Stimulated activated CD8-positive, alpha-beta memory T cell treated with anti-CD3 and anti-CD28 coated beads, Interleukin-4, amount 100 ng/mL, for 4 hours (primary cell): ENCODE measurements around the gene PRR19.
"Not testable (repeated sequence)": the region's sequence is repeated elsewhere in the genome, so short reads cannot be mapped to it uniquely, and the experiment has no call there.

Experiments used
- DNase-seq, 2 donors: peaks; one replicate each; pipeline ENCODE4 v3.0.0-alpha.2; 2020; ENCODE audit warnings: low read depth in 2 of 2, low spot score in 1 of 2

PRR19 gene

DNA sequence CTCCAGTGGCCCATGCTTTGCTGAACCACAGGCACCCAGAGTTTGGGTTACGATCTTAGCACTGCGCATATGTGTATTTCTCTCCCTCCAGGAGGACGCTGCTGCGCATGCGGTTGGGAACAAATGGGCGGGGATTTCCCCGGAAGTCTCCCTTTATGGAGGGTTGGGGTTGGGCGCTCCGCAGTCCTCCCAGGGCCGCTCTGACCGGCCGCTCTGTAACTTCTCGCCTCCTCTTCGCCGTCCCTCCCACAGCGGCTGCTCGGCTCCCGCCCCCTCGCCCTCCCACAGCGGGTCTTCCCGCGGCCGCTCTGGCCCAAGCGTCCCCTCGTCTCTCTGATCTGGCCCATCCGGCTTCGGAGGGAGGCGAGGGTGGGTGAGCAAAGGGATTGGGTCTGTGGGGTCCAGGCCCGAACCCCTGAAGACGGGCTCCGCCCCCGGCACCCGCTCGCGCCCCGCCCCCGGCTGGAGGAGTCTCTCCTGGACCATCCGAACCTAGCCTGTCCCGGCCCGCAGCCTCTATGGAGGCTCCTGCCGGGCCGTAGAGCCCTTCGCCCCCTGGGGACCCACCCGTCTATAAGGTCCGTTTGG lies 23.5 kb downstream of the PRR19 start, which contains the start of gene MEGF8:
MEGF8 (plus strand) TSS at position 328 of the 588 bp plus-strand sequence. CDS start 609 bp downstream, outside the sequence.
- DNase-seq, result peak; percentile 96 to 99

DNA sequence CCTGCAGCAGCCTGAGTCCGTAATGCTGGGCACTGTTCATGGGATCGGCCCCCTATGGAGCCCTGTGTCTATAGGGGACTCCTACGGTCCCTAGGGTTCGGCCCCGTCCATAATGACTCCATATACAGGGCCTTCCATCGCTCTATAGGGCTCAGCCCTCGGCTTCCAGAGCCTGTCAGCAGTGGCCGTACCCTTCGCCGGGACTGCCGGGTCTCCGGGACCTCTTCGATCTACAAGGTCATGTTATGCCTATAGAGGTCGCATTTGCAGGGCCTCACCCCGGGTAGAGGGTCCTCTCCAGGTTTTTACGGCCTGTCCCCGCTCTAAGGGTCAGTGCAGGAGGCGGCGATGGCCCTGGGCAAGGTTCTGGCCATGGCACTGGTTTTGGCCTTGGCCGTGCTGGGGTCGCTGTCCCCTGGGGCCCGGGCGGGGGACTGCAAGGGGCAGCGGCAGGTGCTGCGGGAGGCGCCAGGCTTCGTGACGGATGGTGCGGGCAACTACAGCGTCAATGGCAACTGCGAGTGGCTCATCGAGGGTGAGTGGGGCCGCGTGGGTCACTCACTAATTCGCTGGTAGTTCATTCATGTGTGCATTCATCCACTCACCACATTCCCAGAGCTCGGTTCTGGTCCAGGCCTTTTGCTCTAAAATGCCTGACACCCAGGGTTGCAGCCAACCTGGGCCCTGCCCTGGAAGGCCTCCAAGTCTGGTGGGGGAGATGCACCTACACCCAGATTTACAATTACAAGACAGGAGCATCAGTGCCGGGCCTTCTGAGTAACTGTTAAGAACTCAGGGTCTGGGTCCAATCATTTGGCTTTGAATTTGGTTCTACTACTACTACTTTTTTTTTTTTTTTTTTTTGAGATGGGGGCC lies 24.2 kb downstream of the PRR19 start:
- no peak for DNase-seq

DNA sequence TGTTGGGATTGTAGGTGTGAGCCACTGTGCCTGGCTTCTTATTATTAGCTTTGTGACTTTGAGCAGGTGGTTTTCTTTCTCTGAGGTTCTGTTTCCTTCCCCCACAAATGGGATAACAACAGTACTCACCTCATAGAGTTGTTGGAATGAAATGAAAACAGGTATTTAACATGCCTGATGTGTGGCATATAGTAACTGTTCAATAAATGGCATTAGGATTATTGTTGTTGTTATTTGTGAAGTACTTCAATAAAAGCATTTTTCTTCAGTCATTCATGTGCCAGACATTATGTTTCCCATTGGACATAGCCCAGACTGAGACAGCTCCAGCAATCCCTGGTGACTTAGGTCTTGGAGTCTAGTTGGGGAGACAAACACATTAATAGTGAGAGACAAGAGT lies 25.0 kb downstream of the PRR19 start:
- DNase-seq, result no peak

DNA sequence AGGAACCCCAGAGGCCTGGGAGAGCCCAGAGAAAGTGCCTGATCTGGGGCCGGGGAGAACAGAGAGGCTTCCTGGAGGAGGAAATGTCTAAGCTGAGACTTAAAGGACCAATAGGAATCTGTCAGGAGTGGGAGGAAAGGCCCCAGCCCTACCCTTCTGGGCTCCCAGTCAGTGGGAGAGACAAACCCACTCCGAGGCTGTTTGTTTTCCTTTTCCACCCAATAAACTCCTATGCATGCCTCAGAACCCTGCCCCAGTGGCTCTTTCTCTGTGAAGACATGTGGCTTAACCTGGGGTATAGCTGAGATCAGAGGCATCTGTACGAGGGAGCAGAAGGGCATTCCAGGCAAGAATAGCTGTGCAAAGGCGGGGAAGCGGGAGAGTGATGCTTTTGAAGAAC lies 25.4 kb downstream of the PRR19 start:
- no peak for DNase-seq

DNA sequence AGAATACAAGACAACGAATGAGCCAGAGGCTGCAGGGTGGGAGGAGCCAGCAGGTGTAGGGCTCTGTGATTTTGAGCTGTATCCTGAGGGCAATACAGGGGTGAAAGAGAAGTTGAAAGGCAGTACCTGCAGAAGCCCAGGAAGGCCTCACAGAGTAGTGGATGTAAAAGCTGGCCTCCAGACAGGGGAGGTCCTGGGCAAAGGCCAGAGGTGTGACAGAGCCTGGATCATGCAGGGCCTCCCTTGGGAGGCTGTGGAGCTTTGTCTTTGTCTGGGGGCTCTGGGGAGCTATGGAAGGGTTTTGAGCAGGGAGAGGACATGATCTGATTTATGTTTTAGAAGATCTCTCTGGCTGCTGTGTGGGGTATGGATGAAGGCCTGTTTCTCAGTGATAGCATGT lies 26.2 kb downstream of the PRR19 start:
- DNase-seq, result no peak

DNA sequence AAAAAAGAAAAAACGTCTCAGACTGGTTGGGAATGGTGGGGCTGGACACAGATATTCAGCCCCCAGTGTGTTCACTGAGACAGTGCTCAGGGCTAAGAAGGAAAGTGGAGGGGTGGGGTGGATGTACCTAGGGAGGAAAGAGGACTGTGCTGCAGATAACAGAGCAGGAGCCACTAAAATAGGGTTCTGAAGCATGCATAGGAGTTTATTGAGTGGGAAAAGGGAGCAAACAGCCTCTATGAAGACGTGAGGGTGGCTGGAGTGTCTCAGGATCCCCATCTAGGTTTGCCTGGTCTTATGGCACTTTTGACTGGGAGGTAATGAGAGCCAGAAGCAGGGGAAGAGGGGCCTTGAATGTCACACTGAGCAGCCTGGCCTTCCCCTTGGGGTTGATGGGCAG lies 26.9 kb downstream of the PRR19 start:
- DNase-seq, result no peak

DNA sequence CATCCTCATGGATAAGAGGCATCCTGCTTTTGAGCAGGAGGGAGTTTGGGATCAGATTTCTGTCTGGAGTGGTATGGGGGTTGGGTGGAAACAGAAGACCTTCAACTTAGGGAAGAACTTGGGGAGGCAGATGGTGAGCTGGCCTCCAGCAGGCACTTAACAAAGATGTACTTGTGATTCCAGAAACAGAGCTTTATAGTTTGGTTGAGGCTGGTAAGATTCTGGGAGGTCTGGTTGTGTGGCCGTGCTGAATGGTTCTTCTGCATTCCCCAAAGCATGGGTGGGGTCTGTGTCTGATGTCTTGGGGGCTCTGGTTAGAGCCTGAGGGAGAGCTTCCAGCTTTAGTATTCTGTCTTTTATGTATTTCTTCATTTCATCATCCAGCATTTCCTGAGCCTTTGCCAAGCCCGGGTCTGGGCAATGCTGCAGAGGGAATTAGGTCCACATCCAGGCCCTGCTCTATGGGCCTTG lies 28.3 kb downstream of the PRR19 start:
- no peak for DNase-seq

DNA sequence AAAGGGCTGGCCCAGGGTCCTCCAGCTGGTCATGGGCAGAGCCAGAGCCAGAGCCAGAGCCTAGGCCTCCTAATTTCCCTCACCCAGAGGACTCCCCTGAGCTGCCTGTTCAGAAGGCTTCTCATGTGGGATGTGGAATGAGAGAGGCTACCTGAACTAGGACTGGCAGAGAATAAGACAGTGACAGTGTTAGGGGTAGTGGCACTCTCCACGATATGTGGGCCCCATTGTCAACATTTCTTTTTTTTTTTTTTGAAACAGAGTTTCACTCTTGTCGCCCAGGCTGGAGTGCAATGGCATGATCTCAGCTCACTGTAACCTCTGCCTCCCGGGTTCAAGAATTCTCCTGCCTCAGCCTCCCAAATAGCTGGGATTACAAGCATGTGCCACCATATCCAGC lies 29.4 kb downstream of the PRR19 start:
- DNase-seq, result not testable (repeated sequence)

DNA sequence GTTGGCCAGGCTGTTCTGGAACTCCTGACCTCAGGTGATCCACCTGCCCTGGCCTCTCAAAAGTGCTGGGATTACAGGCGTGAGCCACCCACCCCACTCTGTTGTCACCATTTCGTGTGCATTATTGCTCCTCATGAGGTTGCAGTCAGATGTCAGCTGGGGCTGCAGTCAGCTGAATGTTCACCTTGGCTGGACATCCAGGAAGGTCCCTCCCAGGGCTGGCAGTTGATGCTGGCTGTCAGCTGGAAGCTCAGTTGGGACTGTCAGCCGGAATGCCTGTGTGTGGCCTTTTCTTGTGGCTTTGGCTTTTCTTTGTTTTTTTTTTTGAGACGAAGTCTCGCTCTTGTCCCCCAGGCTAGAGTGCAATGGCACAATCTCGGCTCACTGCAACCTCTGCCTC lies 30.1 kb downstream of the PRR19 start:
- no peak for DNase-seq

DNA sequence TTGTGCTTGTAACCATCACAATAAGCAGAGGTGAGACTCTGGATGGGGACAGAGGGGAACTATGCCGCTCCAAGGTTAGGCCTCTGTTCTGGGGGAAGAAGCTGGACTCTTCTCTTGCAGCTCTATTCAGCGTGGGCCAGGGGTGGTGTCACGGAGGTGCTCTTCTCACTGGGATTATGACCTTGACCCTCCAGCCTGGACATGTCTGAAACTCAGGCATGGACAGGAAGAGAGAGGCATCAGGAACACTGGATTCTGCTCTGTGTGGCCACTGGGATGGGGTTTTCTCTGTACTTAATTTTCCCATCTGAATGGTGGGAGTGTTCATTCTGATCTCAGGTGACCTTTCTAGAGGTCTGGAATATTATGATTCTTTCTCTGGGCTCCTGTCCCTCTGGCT lies 31.1 kb downstream of the PRR19 start:
- DNase-seq, result no peak

DNA sequence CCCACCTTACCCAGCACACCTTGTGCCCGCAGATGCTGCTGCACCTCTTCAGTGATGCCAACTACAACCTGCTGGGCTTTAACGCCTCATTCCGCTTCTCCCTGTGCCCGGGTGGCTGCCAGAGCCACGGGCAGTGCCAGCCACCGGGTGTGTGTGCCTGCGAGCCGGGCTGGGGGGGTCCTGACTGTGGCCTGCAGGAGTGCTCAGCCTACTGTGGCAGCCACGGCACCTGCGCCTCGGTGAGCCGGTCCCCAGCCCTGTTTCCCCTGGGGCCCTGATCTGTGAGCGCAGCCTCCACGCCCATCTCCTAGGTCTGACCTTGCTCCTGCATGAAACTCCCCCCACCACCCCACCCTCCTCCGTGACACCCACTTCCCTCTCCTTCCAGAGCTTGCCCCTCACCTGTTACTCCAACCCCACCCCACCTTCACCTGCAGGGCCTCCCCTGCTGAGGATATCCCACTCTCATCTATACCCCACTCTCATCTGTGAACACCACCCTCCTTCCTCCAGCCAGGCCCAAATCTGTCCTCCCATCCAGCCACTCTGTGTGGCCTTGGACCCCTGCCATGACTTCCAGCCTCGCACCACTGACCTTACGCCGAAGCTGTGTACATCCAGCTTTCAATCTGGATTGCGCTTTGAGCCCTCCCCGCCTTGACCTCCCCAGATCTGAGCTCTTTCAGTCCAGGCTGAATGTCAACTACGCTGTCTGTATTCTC lies 32.2 kb downstream of the PRR19 start:
- no peak for DNase-seq

DNA sequence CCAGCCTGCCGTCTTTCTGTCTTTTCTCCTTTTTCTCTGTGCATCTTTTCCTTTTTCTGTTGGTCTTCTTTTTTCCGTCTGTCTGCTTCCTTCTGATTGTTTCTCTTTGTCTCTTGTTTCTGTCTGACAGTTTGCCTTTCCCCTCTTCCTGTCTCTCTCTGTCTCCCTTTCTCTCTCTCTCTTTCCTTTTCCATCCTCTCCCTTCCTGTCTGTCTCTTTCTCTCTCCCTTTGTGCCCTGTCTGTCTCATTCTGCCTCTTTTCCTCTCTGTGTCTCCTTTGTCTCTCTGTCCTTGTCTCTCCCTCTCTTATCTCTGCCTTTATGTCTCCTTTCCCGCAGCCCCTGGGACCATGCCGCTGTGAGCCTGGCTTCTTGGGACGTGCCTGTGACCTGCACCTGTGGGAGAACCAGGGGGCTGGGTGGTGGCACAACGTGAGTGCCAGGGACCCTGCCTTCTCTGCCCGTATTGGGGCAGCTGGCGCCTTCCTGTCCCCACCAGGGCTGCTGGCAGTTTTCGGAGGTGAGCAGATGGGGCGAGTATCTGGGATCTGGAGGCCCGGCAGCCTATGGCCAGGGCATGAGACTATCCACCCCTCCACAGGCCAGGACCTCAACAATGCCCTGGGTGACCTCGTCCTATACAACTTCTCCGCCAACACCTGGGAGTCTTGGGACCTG lies 32.9 kb downstream of the PRR19 start:
- DNase-seq, result no peak

DNA sequence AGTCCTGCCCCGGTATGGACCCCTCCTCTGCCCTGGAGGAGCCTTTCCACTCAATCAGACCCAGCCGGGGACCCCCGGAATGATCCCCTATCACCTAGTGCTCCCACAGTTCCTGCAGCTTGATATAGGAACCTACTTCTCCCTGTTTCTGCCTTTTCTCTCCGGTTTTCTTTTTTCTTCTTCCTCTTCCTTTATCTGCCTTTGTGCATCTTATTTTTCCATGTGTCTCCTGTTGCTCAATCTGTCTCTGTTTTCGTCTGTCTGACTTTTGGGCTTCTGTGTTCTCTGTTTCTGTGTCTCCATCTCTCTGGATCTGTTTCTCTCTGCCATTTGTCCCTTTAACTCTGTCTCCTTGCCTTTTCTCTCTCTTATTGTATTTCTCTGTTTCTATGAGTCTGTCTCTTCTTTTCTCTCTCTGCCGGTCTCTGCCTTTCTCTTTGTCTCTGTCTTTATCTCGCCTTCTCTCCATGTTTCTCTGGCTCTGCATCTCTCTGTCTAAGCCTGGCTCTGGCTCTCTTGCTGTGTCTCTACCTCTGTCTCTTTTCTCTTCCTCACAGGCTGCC lies 33.5 kb downstream of the PRR19 start:
- DNase-seq, result no peak

DNA sequence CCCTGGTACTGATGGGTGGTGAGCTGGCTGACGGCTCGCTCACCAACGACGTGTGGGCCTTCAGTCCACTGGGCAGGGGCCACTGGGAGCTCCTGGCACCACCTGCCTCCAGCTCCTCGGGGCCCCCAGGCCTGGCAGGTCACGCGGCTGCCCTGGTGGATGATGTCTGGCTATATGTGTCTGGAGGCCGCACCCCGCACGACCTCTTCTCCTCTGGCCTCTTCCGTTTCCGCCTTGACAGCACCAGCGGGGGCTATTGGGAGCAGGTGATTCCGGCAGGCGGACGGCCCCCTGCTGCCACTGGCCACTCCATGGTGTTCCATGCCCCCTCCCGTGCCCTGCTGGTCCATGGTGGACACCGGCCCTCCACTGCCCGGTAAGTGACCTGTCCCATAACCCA lies 34.0 kb downstream of the PRR19 start:
- no peak for DNase-seq

DNA sequence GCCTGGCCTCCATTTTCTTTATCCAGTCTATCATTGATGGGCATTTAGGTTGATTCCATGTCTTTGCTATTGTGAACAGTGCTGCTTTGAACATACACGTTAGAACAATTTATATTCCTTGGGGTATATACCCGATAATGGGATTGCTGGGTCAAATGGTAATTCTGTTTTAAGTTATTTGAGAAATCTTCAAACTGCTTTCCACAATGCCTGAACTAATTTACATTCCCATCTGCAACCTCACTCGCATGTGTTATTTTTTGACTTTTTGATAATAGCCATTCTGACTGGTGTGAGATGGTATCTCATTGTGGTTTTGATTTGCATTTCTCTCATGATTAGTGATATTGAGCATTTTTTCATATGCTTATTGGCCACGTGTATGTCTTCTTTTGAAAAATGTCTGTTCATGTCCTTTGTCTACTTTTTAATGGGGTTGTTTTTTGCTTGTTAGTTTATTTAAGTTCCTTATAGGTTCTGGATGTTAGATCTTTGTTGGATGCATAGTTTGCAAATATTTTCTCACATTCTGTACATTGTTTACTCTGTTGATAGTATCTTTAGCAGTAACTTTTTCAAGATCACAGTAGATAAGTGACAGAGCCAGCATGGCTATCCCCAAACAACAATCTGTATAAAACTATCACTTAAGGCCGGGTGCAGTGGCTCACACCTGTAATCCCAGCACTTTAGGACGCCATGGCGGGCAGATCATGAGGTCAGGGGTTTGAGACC lies 37.4 kb downstream of the PRR19 start:
- DNase-seq, result not testable (repeated sequence)

DNA sequence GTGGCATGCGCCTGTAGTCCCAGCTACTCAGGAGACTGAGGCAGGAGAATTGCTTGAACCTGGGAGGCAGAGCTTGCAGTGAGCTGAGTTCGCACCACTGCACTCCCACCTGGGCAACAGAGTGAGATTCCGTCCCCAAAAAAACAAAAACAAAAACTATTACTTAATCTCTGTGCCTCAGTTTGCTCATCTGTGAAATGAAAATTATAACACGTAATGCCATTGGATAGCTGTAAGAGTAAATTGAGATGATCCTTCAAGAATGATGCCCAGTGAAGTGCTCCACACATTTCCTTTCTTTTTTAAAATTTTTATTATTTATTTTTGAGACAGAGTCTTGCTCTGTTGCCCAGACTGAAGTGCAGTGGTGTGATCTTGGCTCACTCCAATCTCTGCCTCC lies 38.0 kb downstream of the PRR19 start:
- DNase-seq, result not testable (repeated sequence)

DNA sequence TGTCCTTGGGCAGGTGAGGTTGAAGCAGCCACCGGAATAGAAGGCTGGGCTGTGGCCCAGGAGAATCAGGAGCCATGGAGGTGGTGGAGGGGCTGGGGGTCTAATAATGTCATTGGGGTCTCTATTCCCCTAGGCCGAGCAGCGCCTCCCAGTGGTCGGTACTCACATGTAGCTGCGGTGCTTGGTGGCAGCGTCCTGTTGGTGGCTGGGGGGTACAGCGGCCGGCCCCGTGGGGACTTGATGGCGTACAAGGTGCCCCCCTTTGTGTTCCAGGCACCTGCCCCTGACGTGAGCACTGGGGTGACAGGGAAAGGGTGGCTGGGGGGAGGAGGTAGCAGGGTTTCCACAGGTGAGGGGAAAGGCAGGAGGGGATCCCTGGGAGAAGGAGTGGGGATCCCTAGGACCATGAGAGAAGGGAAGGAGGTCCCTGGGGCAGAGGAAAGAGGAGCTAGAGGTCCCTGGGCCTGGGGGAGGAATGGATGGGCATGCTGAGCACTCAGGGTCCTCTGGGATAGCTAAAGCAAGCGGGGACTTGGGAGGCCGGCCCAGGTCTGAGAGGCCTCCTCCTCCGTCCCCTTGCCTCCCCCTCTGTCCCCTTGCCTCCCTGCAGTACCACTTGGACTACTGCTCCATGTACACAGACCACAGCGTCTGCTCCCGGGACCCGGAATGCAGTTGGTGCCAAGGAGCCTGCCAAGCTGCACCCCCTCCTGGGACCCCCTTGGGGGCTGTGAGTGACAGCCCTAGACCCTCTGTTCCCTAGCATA lies 41.6 kb downstream of the PRR19 start:
- DNase-seq, result no peak

DNA sequence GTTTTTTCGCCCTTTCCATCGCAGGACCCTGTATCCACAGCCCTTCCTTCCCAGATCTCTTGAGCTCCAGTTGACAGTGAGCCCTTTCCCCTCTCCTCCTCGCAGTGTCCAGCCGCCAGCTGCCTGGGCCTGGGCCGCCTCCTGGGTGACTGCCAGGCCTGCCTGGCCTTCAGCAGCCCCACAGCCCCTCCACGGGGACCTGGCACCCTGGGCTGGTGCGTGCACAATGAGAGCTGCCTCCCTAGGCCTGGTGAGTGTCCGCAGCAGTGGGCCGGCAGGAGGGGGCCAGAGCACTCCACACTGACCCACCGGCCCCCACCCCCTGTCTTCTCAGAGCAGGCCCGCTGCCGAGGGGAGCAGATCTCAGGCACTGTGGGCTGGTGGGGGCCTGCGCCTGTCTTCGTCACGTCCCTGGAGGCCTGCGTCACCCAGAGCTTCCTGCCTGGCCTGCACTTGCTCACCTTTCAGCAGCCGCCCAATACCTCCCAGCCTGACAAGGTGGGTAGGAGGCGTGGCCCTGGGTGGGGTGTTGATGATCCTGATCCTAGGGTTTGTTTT lies 42.5 kb downstream of the PRR19 start:
- DNase-seq, result no peak

DNA sequence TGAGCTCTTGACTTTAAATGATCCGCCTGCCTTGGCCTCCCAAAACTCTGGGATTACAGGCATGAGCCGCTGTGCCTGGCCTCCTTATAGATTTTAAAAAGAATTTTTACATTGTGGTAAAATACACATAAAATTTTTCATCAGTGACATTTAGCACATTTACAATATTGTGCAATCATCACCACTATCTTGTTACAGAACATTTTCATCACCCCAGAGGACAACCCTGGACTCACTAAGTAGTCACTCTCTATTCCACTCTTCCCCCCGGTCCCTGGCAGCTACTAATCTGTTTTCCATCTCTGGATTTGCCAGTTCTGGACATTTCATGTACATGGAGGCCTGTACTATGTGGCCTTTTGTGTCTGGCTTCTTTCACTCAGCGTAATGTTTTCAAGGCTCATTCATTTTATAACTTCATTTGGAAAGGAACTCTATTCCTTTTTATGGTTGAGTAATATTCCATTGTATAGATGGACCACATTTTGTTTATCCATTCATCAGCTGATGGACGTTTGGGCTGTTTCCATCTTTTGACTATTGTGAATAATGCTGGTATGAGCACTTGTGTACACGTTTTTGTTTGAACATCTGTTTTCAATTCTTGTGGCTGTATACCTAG lies 43.4 kb downstream of the PRR19 start:
- no peak for DNase-seq
